Measurements from ENCODE around the gene CPAMD8. TPM values are rescaled to one million over a fixed set of nuclear protein-coding genes. Genes with fewer than 3 reads are reported as not detected.
"Not testable (repeated sequence)": the region's sequence is repeated elsewhere in the genome, so short reads cannot be mapped to it uniquely, and the experiment has no call there.

Gene CPAMD8
- total RNA-seq, 2 donors from 2014 or later, result 2.0 to 5.2 TPM

DNA sequence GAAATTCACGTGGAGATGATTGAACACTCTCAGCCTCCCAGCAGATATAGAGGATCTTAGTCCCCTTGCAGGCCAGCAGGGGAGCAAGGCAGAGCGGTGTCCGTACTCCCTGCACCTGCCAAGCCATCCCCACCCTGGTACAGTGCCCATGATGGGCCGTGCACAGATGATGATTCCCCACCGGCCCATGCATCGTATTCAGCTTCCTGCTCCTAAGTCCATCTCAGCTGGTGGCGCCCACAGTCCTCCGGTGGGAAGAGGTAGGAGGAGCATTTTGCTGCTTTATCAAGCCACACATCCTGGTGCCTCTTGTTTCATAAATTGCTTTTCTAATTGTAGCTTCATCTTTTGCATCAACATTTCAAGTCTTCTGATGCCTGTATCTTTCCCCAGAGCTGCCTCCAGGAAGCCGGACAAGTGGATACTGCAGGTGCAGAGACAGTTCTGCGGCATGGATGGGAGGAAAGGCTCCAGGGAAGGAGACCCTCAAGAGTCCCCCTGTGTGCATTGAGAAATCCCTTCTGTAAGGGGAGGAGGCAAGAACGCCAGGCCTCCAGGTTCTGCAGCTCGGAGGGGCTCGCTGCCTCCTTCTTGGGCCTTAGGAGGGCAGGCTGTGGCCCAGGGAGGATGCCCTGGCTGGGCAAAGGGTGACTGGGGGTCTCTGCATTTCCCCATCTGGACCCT is 82.5 kb downstream of the CPAMD8 start:
- intact Hi-C loops (cut with DNase I), result no loop called here
- 73 to 80% methylated on average over 13 of the region's 13 CpGs for WGBS, 2 donors
- Histone ChIP-seq H3K4me3 (no peak overlapping the region), H3K36me3 (replicated peaks in 1 of 2; ENCODE audit: insufficient read depth in 1 of 2, low read depth in 2 of 2) (no peaks in the 10 kb centered on the region), H3K27ac (no peak overlapping the region), H3K9me3 (no peaks in the 10 kb centered on the region), H3K4me1 (no peaks in the 10 kb centered on the region), H3K27me3 (no peaks in the 10 kb centered on the region)
- ATAC-seq (no peak), DNase-seq (no peak)
- TF ChIP-seq, protein P1, sequence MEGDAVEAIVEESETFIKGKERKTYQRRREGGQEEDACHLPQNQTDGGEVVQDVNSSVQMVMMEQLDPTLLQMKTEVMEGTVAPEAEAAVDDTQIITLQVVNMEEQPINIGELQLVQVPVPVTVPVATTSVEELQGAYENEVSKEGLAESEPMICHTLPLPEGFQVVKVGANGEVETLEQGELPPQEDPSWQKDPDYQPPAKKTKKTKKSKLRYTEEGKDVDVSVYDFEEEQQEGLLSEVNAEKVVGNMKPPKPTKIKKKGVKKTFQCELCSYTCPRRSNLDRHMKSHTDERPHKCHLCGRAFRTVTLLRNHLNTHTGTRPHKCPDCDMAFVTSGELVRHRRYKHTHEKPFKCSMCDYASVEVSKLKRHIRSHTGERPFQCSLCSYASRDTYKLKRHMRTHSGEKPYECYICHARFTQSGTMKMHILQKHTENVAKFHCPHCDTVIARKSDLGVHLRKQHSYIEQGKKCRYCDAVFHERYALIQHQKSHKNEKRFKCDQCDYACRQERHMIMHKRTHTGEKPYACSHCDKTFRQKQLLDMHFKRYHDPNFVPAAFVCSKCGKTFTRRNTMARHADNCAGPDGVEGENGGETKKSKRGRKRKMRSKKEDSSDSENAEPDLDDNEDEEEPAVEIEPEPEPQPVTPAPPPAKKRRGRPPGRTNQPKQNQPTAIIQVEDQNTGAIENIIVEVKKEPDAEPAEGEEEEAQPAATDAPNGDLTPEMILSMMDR (IDR thresholded peaks at IDR 0.05), result no peak

DNA sequence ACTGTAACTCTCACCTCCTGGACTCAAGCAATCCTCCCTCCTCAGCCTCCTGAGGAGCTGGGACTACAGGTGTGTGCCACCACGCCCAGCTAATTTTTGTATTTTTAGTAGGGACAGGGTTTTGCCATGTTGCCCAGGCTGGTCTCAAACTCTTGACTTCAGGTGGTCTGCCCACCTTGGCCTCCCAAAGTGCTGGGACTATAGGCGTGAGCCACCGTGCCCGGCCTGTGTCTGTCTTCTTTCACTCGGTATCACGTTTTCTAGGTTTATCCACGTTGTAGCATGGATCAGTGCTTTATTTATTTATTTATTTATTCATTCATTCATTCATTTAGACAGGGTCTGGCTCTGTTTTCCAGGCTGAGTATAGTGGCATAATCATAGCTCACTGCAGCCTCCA is 83.5 kb downstream of the CPAMD8 start:
- H3K27me3 ChIP-seq; H3K36me3 ChIP-seq (replicated peaks in 1 of 2; ENCODE audit: insufficient read depth in 1 of 2, low read depth in 2 of 2); ATAC-seq; H3K27ac ChIP-seq; H3K9me3 ChIP-seq; H3K4me1 ChIP-seq; intact Hi-C loops (cut with DNase I); DNase-seq; H3K4me3 ChIP-seq: not testable (repeated sequence)
- WGBS, 2 donors, result 88 to 90% methylated on average over 7 of the region's 7 CpGs

DNA sequence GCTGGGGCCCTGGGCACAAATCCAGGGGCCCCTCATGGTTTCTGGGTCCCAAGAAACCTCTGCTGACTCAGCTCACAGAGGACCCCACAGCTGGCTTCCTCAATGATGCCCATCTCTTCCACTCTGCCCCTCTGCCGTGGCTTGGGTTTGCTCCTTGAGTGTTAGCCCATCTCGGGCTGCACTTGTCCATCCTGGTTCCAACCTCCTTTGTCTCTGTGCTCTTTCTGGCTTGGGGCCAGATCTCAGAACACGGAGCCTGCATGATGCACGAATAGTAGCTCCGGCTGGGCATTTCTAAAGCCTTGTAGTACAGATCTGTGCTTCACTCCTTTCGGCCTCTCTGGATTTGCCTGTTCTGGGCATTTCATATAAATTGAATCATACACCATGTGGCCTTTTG is 84.0 kb downstream of the CPAMD8 start:
- intact Hi-C loops (cut with DNase I), result no loop called here
- whole genome bisulfite sequencing, 2 donors, result 67 to 76% methylated on average over 6 of the region's 6 CpGs
- Histone ChIP-seq H3K27ac (no peak overlapping the region), H3K27me3 (no peaks in the 10 kb centered on the region), H3K9me3 (no peaks in the 10 kb centered on the region), H3K4me3 (no peak overlapping the region), H3K36me3 (replicated peaks in 1 of 2; ENCODE audit: insufficient read depth in 1 of 2, low read depth in 2 of 2) (no peaks in the 10 kb centered on the region), H3K4me1 (no peaks in the 10 kb centered on the region)
- no peak for ATAC-seq
- TF ChIP-seq, protein P1 (IDR thresholded peaks at IDR 0.05), result no peak
- no peak for TF ChIP-seq POLR2A (IDR thresholded peaks at IDR 0.05)
- no peak for DNase-seq

- DNase-seq, result no peak
These were observed 86.0 kb downstream of the CPAMD8 start for GRCh38 chr19:16940626-16941025.

DNA sequence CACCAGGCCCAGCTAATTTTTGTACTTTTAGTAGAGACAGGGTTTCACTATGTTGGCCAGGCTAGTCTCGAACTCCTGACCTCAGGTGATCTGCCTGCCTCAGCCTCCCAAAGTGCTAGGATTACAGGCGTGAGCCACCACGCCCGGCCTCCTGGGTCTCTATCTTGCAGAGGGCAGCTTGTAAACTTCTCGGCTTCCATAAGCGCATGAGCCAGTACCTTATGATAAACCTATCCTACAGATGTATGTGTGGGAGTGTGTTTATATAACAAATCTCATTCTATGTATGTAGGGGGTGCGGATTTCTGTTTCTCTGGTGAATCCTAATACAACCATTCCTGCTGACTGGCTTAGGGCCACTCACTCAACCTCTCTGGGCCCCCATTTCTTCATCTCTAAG is 86.5 kb downstream of the CPAMD8 start:
- WGBS, 2 donors, result 88 to 91% methylated on average over 7 of the region's 7 CpGs
- H3K9me3 ChIP-seq; H3K4me3 ChIP-seq; DNase-seq; H3K27me3 ChIP-seq; intact Hi-C loops (cut with DNase I); ATAC-seq; H3K27ac ChIP-seq; H3K4me1 ChIP-seq; H3K36me3 ChIP-seq (replicated peaks in 1 of 2; ENCODE audit: insufficient read depth in 1 of 2, low read depth in 2 of 2): not testable (repeated sequence)

More at GRCh38 chr19:16940626-16941025, 86.0 kb downstream of the CPAMD8 start:
- Histone ChIP-seq H3K27me3 (no peaks in the 10 kb centered on the region), H3K27ac (no peak overlapping the region), H3K4me1 (no peaks in the 10 kb centered on the region), H3K9me3 (no peaks in the 10 kb centered on the region), H3K4me3 (no peak overlapping the region), H3K36me3 (replicated peaks in 1 of 2; ENCODE audit: insufficient read depth in 1 of 2, low read depth in 2 of 2) (no peaks in the 10 kb centered on the region)
- intact Hi-C loops (cut with DNase I), result no loop called here
- TF ChIP-seq POLR2A (IDR thresholded peaks at IDR 0.05), result no peak
- TF ChIP-seq, protein P1 (IDR thresholded peaks at IDR 0.05), result no peak
- ATAC-seq, result no peak
- 73 to 75% methylated on average over 9 of the region's 9 CpGs for WGBS, 2 donors

DNA sequence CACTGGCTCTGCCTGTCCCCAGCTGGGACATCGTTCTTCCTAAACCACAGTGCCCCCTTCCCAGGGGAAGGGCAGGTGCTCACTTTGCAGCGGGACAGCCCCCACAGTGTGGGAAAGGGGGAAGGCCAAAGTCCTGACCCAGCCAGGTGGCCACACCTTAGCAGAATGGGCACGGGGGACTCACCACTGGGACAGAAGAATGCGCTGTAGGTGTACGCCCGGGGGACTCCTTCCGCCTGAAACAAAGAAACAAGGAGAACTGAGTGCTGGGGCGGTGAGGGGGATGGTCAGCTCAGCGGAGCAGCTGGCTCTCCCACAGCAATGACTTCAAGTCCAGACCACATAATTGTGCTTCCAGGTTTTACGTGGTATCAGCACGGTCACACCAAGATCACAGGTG is 88.4 kb downstream of the CPAMD8 start:
- intact Hi-C loops (cut with DNase I), result no loop called here
- TF ChIP-seq POLR2A (IDR thresholded peaks at IDR 0.05), result no peak
- TF ChIP-seq, protein P1 (IDR thresholded peaks at IDR 0.05), result no peak
- Histone ChIP-seq H3K36me3 (replicated peaks in 1 of 2; ENCODE audit: insufficient read depth in 1 of 2, low read depth in 2 of 2) (no peaks in the 10 kb centered on the region), H3K4me1 (no peaks in the 10 kb centered on the region), H3K9me3 (peaks cover 0 to 3% (median 0%) of the 10 kb centered on the region in 3 donors), H3K4me3 (no peak overlapping the region), H3K27ac (no peak overlapping the region), H3K27me3 (no peaks in the 10 kb centered on the region)
- WGBS, 2 donors, result 65 to 69% methylated on average over 4 to 11 of the region's 11 CpGs
- no peak for DNase-seq
- no peak for ATAC-seq

DNA sequence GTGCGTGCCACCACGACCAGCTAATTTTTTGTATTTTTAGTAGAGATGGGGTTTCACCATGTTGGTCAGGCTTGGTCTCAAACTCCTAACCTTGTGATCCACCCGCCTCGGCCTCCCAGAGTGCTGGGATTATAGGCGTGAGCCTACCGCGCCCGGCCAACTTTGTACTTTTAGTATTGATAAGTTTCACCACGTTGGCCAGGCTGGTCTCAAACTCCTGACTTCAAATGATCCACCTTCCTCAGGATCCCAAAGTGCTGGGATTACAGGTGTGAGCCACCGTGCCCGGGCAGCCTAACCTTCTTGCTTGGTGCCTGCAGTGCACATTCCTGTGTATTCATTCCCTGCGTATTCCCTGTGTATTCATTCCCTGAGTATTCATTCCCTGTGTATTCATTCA is 88.8 kb downstream of the CPAMD8 start:
- H3K9me3 ChIP-seq; intact Hi-C loops (cut with DNase I); H3K4me1 ChIP-seq; H3K27ac ChIP-seq; H3K36me3 ChIP-seq (replicated peaks in 1 of 2; ENCODE audit: insufficient read depth in 1 of 2, low read depth in 2 of 2); H3K27me3 ChIP-seq; H3K4me3 ChIP-seq; DNase-seq; ATAC-seq: not testable (repeated sequence)
- WGBS, 2 donors, result 92% methylated on average over 6 to 12 of the region's 12 CpGs

Measured in body of pancreas (tissue), 4 donors.